Stomach smooth muscle (tissue), 2 donors: ENCODE results near the gene GOLGA6D.
"Not testable (repeated sequence)": the region's sequence is repeated elsewhere in the genome, so short reads cannot be mapped to it uniquely, and the experiment has no call there.

Experiments
- H3K27ac ChIP-seq: one replicate; pipeline ENCODE4 v1.7.0; 2013; ENCODE audit warnings: mild to moderate bottlenecking, low read length, inconsistent platforms
- H3K27me3 ChIP-seq, 2 donors: one replicate each; pipeline ENCODE4 v1.7.0; 2013; ENCODE audit warnings: low read length in 2 of 2; ENCODE audit not compliant: insufficient read depth in 2 of 2, control insufficient read depth in 1 of 2
- H3K36me3 ChIP-seq, 2 donors: one replicate each; pipeline ENCODE4 v1.7.0; 2013; ENCODE audit warnings: low read length in 2 of 2; ENCODE audit not compliant: control insufficient read depth in 2 of 2, insufficient read depth in 2 of 2
- H3K4me1 ChIP-seq: one replicate; pipeline ENCODE4 v1.7.0; 2013; ENCODE audit warnings: low read length; ENCODE audit not compliant: control insufficient read depth, insufficient read depth
- H3K4me3 ChIP-seq, 2 donors: one replicate each; pipeline ENCODE4 v1.7.0; 2013; ENCODE audit warnings: low read length in 2 of 2
- H3K9ac ChIP-seq, 2 donors: one replicate each; pipeline ENCODE4 v1.7.0; 2013; ENCODE audit warnings: low read length in 2 of 2, mild to moderate bottlenecking in 1 of 2
- H3K9me3 ChIP-seq, 2 donors: one replicate each; pipeline ENCODE4 v1.7.0; 2013; ENCODE audit warnings: low read length in 2 of 2; ENCODE audit not compliant: control insufficient read depth in 2 of 2
- donor health status: healthy.
- donor health status: Pancreatic carcinoma.

GOLGA6D gene, protein sequence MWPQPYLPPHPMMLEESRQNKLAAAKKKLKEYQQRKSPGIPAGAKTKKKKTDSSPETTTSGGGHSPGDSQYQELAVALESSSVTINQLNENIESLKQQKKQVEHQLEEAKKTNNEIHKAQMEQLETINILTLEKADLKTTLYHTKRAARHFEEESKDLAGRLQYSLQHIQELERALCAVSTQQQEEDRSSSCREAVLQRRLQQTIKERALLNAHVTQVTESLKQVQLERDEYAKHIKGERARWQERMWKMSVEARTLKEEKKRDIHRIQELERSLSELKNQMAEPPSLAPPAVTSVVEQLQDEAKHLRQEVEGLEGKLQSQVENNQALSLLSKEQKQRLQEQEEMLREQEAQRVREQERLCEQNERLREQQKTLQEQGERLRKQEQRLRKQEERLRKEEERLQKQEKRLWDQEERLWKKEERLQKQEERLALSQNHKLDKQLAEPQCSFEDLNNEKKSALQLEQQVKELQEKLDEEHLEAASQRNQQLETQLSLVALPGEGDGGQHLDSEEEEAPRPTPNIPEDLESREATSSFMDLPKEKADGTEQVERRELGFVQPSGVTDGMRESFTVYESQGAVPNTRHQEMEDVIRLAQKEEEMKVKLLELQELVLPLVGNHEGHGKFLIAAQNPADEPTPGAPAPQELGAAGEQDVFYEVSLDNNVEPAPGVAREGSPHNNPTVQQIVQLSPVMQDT

DNA sequence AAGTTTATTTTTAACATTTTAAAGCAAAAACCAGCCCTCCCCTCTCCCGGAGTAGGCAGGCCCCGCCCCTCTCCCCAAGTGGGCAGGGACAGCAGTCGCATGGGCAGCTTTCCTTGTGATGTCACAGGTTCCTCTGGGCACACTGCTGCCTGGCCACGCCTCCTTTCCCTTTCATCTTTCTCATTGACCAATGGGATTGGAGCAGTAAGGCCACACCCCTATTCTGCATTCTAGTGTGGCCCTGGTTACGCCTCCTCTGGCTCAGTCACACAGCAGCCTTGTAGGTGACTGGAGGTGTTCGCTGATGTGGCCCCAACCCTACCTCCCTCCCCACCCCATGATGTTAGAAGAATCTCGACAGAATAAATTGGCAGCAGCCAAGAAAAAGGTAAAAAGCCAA is at the start of gene GOLGA6D:
TSS of gene GOLGA6D (plus strand) at position 264 of the 400 bp plus-strand sequence. CDS start at position 305, 41 bp downstream.
- H3K4me3 ChIP-seq, H3K9me3 ChIP-seq, H3K36me3 ChIP-seq: not testable (repeated sequence)

DNA sequence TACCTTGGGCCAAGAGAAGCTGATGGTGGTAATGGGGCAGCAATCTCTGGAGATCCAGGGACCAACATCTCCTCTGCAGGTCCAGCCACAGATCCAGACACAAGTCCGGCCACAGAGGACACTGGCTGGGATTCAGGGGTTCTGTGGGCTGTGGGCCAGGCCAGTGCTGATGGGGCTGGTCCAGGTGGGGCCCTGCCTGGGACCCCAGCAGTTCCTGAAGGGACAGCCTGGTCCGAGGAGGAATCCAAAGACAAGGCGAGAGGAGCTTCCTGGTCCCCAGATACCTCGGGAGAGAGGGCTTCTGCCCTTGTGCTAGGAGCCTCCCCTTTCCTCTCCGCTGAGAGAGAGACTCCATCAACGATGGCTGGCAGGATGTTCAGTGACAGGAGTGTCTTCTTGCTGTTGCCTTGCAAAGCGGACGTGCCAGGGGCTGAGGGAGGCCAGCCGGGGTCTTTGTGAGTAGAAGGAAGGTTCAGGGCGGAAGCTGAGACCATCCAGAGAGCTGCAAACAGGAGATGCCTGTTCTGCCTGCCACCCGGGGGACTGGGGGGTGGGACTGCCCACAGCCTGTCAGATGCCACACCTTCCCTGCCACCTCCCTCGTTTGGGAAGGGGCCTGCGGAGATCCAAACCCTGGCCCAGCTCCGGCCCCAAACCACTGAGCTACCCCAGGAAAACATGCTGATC is 49.0 kb upstream of the GOLGA6D start:
- H3K4me1 ChIP-seq: no peaks in the 10 kb centered on the region
- H3K9me3 ChIP-seq: no peaks in the 10 kb centered on the region
- H3K36me3 ChIP-seq: no peaks in the 10 kb centered on the region
- H3K27me3 ChIP-seq: peaks cover 5 to 25% of the 10 kb centered on the region in 2 donors
- H3K4me3 ChIP-seq: no peak overlapping the region
- H3K9ac ChIP-seq: no peak overlapping the region
- no peak overlapping the region for H3K27ac ChIP-seq

More for the DNA sequence above, at the start of gene GOLGA6D:
- H3K4me1 ChIP-seq, H3K9ac ChIP-seq, H3K27ac ChIP-seq, H3K27me3 ChIP-seq: not testable (repeated sequence)

DNA sequence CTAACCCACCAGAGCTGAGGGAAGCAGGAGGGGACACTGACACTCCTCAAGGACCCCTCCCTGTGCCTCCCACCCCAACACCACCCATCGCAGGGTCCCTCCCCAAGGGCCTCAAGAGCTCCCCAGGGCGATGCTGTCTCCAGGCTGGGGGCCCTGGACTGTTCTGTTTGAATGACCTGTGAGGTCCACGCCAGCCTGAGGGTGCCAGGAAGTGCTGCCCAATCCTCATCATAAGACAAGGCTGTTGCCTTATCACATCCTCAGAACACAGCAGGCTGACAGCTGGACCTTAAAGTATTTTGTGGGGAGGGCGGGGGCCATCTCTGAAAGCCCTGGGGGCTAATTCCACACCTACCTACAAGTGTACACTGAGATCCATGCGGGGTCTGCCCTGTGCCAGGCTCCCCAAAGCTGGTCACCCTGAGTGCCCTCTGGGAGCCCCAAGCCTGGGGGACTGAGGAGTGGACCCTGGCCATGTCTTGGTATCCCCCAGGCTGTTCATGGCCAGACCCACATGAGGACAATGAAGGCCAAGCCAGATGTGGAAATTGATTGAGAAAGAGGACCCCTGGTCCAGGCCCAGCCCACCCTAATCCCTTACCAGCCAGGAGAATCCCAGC is 48.3 kb upstream of the GOLGA6D start:
- Histone ChIP-seq H3K4me3 (no peak overlapping the region), H3K27me3 (peaks cover 5 to 25% of the 10 kb centered on the region in 2 donors), H3K9ac (no peak overlapping the region), H3K9me3 (no peaks in the 10 kb centered on the region), H3K27ac (no peak overlapping the region), H3K4me1 (no peaks in the 10 kb centered on the region), H3K36me3 (no peaks in the 10 kb centered on the region)

DNA sequence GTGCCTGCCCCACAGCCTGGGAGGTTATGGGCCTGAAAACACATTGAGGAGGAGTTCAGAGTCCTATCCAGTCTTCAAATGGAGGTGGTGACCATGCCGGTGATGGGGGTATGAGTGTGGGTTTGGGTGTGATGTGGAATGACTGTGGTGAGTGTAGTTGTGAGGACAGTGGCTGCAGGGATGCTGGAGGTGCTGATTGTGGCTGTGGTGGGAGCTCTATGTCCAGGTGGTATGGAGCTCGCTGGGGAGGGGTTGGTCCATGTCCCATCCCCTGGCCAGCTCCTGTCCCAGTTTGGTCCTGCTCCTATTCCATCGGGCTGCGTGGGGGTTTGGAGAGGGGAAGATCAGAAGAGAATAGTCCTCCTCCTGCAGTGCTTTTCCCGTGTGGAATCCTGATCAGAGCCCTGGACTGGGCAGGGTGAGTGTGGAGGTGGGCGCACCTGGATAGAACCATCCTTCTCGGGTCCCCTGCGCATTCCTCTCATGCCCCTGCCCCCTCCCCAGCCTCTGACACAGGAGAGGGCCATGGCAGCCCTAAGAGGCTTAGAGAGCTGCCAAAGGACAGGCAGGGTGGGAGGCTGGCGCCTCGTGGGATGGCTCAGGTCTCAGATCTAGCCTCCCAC is 47.5 kb upstream of the GOLGA6D start:
- Histone ChIP-seq H3K9me3 (no peaks in the 10 kb centered on the region), H3K36me3 (no peaks in the 10 kb centered on the region), H3K9ac (no peak overlapping the region), H3K27me3 (peaks cover 5 to 25% of the 10 kb centered on the region in 2 donors), H3K4me3 (no peak overlapping the region), H3K27ac (no peak overlapping the region), H3K4me1 (no peaks in the 10 kb centered on the region)

DNA sequence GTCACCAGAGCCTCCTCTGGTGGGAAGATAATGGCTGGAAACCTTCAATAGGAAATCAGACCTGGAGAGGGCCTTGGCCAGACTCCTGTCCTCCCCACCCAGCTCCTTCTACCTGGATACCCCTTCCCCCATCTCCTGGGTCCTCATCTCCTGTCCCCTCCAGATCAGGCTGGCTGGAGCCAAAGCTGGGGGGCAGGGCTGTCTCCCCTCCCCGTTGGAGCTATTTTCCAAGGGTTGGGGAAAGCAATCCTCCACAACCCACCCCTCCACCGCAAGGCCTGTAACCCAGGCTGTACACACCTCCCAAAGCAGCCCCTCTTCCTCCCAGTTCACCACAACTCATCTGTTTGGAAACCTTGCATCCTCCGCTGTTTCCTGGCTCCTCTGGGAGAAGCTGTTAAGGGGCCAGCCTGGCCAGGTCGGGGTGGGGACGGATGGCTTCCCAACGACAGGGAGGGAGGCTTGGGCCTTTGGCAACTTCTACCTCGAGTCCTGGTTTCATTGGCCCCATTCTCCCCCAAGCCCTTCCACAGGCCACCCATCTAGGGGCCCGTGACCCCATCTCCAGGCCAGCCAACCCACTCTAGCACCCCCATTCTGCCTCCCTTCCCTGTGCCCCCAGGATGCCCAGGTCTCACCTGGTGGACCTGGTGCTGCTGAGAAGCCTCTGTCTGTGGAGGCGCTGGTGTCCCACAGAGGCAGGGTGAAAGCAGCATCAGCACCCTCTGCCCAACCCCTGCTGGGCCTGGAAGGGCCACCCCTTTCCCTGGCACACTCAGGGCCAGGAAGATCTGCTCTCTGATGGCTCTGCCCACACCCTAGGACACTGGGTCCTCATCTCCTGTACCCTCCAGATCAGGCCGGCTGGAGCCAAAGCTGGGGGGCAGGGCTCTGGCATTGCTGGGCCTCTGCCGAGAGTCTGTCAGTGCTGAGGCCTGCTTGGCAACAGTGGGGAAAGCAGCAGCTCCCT is 46.6 kb upstream of the GOLGA6D start:
- Histone ChIP-seq H3K4me1 (no peaks in the 10 kb centered on the region), H3K4me3 (no peak overlapping the region), H3K9me3 (no peaks in the 10 kb centered on the region), H3K27me3 (peaks cover 5 to 28% of the 10 kb centered on the region in 2 donors), H3K36me3 (no peaks in the 10 kb centered on the region), H3K27ac (no peak overlapping the region), H3K9ac (no peak overlapping the region)

DNA sequence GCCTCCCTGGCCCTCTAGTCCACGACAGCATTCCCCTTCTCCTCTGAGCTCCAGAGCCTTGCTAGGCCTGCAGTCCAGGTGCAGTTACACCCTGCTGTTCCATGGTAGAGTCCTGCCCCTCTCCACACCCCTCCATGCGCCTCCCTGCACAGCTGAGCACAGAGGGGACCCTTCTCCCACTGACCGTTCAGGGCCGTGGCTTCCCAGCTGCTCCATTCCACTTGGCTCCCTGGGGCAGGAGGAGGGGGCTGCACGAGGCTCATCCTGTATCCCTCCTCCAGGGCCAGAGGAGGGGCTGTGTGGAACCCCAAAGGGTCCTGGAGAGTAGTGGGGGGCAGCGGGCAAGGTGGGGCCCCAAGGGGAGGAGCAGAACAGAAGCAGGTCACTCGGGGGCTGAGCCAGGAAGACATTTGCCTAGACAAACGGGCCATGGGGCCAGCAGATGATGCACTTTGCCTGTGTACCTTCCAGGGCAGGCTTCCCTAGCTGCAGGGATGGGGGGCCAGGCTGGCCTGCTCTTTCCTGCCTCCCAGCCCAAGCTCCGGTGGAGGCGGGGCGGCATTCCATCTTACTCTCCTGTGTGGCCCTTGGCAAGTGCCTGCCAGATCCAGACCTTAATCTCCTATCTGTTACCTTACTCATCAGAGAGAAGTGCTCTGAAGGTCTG is 45.2 kb upstream of the GOLGA6D start:
- no peak overlapping the region for H3K9ac ChIP-seq
- H3K9me3 ChIP-seq: no peaks in the 10 kb centered on the region
- H3K4me3 ChIP-seq: no peak overlapping the region
- no peak overlapping the region for H3K27ac ChIP-seq
- no peaks in the 10 kb centered on the region for H3K4me1 ChIP-seq
- no peaks in the 10 kb centered on the region for H3K36me3 ChIP-seq
- peaks cover 5 to 28% of the 10 kb centered on the region in 2 donors for H3K27me3 ChIP-seq

DNA sequence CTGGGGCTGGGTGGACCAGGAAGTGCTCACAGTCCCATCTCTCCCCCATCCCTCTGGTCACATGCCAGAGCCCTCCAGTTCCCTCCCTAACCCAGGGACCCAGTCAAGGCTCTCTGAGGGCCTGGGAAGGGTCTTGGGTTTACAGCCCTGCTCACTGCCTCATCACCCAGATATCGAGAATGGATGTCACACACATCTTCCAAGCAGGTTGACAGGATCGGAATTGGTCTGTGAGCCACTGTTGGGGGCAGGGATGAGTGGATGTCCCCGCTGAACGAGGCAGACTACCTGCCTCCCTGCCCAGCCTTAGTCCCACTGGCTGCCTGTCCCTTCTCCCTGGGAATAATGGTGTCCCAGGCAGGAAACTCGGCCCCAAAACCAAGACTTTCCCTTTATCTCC is 44.5 kb upstream of the GOLGA6D start:
- H3K27me3 ChIP-seq: peaks cover 5 to 24% of the 10 kb centered on the region in 2 donors
- no peak overlapping the region for H3K9ac ChIP-seq
- no peak overlapping the region for H3K4me3 ChIP-seq
- H3K27ac ChIP-seq: no peak overlapping the region
- no peaks in the 10 kb centered on the region for H3K4me1 ChIP-seq
- no peaks in the 10 kb centered on the region for H3K9me3 ChIP-seq
- no peaks in the 10 kb centered on the region for H3K36me3 ChIP-seq

DNA sequence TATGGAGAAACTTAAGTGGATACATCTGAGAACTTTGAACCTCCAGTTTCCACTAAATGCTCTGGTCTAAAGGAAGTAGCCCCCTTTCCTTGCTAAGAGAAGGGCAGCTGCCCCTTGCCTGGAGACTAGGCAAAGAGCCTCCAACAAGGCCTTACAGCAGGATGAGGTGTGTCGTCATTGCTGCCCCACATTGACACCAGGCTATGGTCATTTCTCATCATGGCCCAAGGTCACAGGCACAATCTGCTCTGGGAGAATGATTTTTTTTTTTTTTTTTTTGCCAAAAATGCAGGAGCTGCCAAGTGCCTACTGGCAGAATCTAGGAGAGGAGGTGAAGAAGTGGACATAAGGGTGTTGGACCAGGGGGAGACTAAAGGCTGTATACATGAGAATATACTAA is 36.9 kb upstream of the GOLGA6D start:
- not testable (repeated sequence) for H3K36me3 ChIP-seq, H3K27me3 ChIP-seq, H3K9ac ChIP-seq, H3K4me1 ChIP-seq, H3K4me3 ChIP-seq, H3K27ac ChIP-seq, H3K9me3 ChIP-seq

DNA sequence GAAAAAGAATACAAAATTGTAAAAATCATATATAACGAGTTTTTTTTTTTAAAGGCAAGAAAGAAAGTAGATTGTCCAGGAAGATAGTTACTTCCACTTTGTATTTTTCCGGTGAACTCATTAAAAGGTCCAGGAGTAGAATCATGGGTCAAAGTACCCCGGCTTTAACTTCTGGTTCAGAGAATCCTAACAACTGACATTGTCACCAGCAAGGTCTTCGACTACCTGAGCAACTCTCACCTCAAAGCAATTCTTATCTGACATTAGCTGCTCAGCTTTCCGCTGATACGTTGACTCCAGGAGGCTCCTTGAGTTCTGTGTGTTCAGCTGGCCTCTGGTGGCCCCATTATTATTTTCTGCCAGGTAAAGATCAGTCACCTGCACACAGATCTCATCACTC is 33.6 kb upstream of the GOLGA6D start:
- not testable (repeated sequence) for H3K4me1 ChIP-seq, H3K27me3 ChIP-seq, H3K9ac ChIP-seq, H3K4me3 ChIP-seq, H3K36me3 ChIP-seq, H3K9me3 ChIP-seq, H3K27ac ChIP-seq
